Uterus (tissue), 2 donors: ENCODE data around the gene FCRL6.

Experiments used
- CTCF ChIP-seq, 4 experiments: fragments of 200-600 bp in 2 of 4; fragments of 450-650 bp in 2 of 4; sonication (generic) in 2 of 4; IDR thresholded peaks; one replicate each; pipeline ENCODE4 v1.5.1; 2016 to 2019; ENCODE audit warnings: antibody characterized with exemption in 4 of 4, mild to moderate bottlenecking in 2 of 4, moderate library complexity in 1 of 4
- POLR2A ChIP-seq, 2 donors: fragments of 450-650 bp; IDR thresholded peaks; one replicate each; pipeline ENCODE4 v1.6.1; 2016; ENCODE audit warnings: antibody characterized with exemption in 2 of 2, mild to moderate bottlenecking in 1 of 2, moderate library complexity in 1 of 2

GRCh38 chr1:159800177-159800930, 1.8 kb upstream of the FCRL6 start:
- TF ChIP-seq CTCF (IDR thresholded peaks at IDR 0.05) (no peak), POLR2A (IDR thresholded peaks at IDR 0.05) (no peak)
